ENCODE data around the gene ROR2.

DNA sequence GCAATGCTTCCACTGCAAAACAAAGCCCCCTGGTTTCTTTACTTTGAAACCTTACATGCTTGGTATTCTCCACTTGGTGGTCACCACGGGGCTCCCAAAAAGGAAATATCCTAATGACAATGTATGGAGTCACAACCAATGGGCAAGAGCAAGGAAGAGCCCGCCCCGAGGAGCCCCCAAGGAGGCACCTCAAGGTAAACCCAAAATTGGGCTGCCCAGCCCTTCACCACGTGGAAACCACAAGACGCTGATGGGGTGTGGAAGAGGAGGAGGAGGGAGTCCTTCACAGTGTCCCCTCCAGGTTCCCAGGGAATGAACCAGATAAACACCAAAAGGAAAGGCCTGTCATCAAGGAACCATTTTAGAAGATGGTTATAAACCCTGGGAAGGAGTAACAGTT lies 3.8 kb downstream of the ROR2 start:
- TF ChIP-seq, protein P1, sequence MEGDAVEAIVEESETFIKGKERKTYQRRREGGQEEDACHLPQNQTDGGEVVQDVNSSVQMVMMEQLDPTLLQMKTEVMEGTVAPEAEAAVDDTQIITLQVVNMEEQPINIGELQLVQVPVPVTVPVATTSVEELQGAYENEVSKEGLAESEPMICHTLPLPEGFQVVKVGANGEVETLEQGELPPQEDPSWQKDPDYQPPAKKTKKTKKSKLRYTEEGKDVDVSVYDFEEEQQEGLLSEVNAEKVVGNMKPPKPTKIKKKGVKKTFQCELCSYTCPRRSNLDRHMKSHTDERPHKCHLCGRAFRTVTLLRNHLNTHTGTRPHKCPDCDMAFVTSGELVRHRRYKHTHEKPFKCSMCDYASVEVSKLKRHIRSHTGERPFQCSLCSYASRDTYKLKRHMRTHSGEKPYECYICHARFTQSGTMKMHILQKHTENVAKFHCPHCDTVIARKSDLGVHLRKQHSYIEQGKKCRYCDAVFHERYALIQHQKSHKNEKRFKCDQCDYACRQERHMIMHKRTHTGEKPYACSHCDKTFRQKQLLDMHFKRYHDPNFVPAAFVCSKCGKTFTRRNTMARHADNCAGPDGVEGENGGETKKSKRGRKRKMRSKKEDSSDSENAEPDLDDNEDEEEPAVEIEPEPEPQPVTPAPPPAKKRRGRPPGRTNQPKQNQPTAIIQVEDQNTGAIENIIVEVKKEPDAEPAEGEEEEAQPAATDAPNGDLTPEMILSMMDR (IDR thresholded peaks at IDR 0.05): no peak
- no peak for TF ChIP-seq POLR2A (IDR thresholded peaks at IDR 0.05)

All from heart left ventricle (tissue), 13 donors.